Mononuclear cell (primary cell): ENCODE measurements around the gene ARHGEF1. TPM values are rescaled to one million over a fixed set of nuclear protein-coding genes. Genes with fewer than 3 reads are reported as not detected.
A peak's percentile ranks its signal among the peaks of the same experiment; 100 is the strongest.
"Not testable (repeated sequence)": the region's sequence is repeated elsewhere in the genome, so short reads cannot be mapped to it uniquely, and the experiment has no call there.

Experiments
- H3K27me3 ChIP-seq: 2 replicates; pipeline ENCODE4 v1.6.0; 2011; ENCODE audit warnings: low read length, control low read depth; ENCODE audit not compliant: insufficient read depth
- H3K4me1 ChIP-seq: 2 replicates; pipeline ENCODE4 v1.5.1; 2011; ENCODE audit warnings: mild to moderate bottlenecking, low read length, control low read depth; ENCODE audit not compliant: insufficient read depth
- H3K4me3 ChIP-seq: 2 replicates; pipeline ENCODE4 v1.5.1; 2011; ENCODE audit warnings: mild to moderate bottlenecking, low read length, moderate library complexity
- H3K9me3 ChIP-seq: 2 replicates; pipeline ENCODE4 v1.5.1; 2011; ENCODE audit warnings: low read depth, mild to moderate bottlenecking, control low read depth, low read length
- total RNA-seq: library from RNA; depleted of rRNA; stranded (reverse); fragments of >200 nt; gene quantifications from one replicate; pipeline ENCODE4 v1.2.3, GENCODE V29; 2012

Gene ARHGEF1
- total RNA-seq, 1 donor, result 200 TPM

GRCh38 chr19:41871573-41872383 is 11.2 kb upstream of the ARHGEF1 start:
- no peaks in the 10 kb centered on the region for H3K27me3 ChIP-seq
- no peak overlapping the region for H3K4me3 ChIP-seq
- H3K4me1 ChIP-seq, result peaks cover 90% of the 10 kb centered on the region
- H3K9me3 ChIP-seq, result no peaks in the 10 kb centered on the region

DNA sequence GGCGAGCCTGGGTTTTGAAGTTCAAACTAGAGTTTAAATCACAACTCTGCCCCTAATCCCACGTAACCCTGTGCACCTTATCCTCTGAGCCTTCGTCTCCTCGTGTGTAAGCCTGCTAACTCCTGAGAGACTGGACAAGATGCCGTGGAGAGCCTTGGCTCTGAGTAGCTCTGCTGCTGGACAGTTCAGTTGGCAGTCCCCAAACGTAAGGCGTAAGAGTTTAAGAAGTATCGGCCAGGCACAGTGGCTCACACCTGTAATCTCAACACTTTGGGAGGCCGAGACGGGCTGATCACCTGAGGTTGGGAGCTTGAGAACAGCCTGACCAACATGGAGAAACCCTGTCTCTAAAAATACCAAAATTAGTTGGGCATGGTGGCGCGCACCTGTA is 10.6 kb upstream of the ARHGEF1 start:
- Histone ChIP-seq H3K27me3 (no peaks in the 10 kb centered on the region), H3K9me3 (no peaks in the 10 kb centered on the region), H3K4me3 (no peak overlapping the region), H3K4me1 (peaks cover 94% of the 10 kb centered on the region)

DNA sequence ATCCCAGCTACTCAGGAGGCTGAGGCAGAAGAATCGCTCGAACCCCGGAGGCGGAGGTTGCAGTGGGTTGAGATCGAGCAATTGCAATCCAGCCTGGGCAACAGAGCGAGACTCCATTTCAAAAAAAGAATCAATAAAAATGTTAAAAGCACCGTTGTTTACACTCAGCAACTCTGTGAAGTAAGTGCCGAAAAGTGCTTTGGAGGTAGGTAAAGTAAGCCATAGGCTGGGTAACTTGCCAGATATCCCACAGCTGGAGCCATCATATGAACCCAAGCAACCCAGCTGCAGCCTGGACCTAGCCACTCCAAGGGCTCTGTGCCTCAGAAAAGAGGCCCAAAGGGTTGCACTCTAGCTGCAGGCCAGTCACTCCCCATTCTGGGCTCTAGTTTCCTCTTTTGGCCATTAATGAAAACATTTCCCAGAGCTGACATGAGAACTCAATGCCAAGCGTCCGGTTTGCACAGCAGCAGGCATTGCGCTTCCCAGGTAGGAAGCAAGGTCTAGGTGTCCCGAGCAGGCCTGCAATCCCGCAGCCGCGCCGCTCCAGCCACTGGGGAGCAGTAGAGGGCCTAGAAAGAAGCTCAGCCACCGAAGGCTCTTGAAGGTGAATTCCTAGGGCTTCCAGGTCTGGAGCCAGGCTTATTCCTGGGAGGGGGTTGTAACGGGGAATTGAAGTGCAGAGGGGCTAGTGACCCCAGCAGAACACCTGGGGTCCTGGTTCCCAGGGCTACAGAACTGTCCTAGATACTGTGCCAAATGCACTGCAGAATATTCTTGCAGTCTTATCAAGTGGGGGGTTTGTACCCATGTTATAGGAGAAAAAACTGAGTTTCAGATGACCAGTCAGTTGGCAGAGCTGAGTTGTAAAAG is 10.0 kb upstream of the ARHGEF1 start:
- Histone ChIP-seq H3K4me1 (peaks cover 94% of the 10 kb centered on the region), H3K27me3 (no peaks in the 10 kb centered on the region), H3K4me3 (no peak overlapping the region), H3K9me3 (no peaks in the 10 kb centered on the region)

DNA sequence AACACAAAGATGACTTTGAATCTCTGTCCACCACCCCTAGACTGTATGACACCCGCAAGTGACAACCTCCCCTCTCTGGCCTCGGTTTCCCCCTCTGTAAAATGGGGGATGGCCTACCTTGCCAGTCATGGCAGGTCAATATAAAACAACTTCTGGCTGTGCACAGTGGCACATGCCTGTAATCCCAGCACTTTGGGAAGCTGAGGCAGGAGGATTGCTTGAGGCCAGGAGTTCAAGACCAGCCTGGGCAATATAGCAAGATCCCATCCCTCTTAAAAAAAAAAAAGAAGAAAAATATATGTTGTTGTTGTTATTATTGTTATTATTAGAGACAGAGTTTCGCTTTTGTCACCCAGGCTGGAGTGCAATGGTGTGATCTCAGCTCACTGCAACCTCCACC is 7.0 kb upstream of the ARHGEF1 start:
- H3K27me3 ChIP-seq, H3K9me3 ChIP-seq, H3K4me3 ChIP-seq: not testable (repeated sequence)
- H3K4me1 ChIP-seq, result peaks cover 97% of the 10 kb centered on the region

DNA sequence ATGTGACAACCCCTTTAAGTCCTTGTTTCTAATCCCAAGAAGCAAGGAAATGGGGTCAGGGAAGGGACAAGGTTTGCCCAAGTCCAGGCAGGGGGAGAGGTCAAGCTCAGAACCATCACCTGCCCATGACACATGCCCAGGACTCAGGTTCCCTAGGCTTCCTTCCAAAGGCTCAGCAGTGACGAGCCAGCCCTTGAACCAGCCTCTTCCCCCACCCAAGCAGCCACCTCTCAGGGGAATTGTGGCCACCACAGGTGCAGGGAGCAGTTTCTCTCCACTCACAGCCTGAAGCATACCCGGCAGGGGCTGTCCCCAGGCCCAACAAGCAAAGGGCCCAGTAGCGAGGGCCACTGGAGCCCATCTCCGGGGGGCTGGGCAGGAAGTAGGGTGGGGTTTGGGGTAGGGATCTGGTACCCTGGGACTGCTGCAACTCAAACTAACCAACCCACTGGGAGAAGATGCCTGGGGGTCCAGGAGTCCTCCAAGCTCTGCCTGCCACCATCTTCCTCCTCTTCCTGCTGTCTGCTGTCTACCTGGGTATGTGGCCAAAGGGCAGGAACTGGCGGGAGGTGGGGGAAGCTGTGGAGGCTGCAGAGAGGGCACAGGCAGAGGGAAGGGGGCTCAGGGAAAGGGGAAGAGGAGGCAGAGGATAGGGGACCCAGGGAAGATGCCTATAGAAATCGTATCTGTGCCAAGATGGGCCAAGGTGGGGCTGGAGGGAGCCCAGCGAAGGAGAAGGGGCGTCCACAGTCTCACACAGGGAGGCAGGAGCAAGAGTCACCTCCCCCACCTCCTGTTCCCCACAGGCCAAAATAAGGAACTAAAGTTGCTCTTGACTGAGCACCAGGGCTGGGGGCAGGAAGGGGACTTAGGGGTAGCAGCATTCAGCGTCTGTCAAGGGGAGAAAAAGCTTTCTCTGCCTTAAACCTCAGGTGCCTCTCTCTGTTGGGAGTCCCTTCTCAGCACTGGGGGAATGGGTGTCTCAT is 5.8 kb upstream of the ARHGEF1 start, which contains the start of gene CD79A:
CD79A (plus strand) TSS at position 433 of the 986 bp plus-strand sequence; CDS start at position 459, 26 bp downstream.
- Histone ChIP-seq H3K27me3 (no peaks in the 10 kb centered on the region), H3K9me3 (no peaks in the 10 kb centered on the region), H3K4me1 (peaks cover 97% of the 10 kb centered on the region), H3K4me3 (peak within 1 kb of the TSS; percentile 47)

DNA sequence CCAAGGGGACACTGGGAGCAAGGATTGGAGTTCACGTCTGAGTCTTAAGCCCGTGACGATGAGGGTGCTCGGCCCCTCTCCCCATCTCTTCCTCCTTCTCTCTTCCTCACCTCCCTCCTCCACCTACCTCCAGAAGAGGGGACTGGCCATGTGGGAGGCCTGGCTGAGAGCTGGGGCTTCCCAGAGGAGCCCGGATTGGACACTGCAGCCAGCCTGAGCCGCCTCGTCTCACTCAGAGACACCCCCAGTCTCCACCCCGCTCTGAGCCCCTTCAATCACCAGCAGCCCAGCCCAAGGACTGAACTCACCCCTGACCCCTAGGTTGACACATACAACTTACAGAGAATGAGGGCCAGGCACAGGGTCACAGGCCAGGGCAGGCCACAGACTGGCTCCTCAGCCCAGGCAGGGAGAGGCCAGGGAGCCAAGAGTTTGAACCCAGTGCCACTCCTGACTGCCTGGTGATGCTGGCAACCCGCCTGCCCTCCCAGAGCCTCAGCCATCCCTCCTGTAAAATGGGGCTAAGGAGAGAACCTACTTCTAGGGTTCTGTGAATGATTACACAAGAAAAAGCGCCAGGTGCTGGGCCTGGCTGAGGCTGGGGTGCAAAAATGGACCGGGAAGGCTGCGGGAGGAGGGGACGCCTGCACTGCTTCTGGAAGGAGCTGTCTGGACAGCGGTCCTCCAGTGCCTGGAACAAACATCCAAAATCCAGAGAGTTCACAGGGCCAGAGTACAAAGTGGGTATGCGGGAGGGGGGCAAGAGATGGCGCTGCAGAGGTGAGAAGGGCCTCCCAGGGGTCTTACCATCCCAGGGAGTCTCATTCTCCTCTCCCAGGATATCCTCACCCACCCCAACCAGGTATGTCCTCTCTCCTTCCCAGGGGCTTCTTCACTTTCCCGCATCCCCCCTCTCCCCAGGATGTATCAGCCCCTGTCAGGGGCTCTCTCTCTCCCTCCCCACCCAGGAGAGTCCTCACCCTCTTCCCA is 4.8 kb upstream of the ARHGEF1 start:
- Histone ChIP-seq H3K4me1 (peaks cover 92% of the 10 kb centered on the region), H3K4me3 (peak overlapping the region; percentile 47), H3K27me3 (no peaks in the 10 kb centered on the region)

DNA sequence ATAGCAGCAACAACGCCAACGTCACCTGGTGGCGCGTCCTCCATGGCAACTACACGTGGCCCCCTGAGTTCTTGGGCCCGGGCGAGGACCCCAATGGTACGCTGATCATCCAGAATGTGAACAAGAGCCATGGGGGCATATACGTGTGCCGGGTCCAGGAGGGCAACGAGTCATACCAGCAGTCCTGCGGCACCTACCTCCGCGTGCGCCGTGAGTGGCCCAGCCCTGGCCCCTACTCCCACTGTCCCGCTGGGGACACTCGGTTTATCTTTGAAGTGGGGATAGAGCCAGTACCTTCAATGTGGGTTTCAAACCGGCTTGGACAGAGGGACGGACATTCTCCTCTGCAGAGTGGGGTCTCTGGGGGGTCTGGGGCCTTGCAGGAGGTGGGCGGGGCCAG is 3.9 kb upstream of the ARHGEF1 start:
- no peaks in the 10 kb centered on the region for H3K27me3 ChIP-seq

More for the DNA sequence above, 4.8 kb upstream of the ARHGEF1 start:
- H3K9me3 ChIP-seq, result no peaks in the 10 kb centered on the region

GRCh38 chr19:41879670-41880328 is 3.2 kb upstream of the ARHGEF1 start:
- H3K4me3 ChIP-seq, result no peak overlapping the region
- H3K9me3 ChIP-seq, result no peaks in the 10 kb centered on the region
- H3K4me1 ChIP-seq, result peaks cover 82% of the 10 kb centered on the region
- no peaks in the 10 kb centered on the region for H3K27me3 ChIP-seq

More for the DNA sequence above, 3.9 kb upstream of the ARHGEF1 start:
- Histone ChIP-seq H3K9me3 (no peaks in the 10 kb centered on the region), H3K4me1 (peaks cover 84% of the 10 kb centered on the region), H3K4me3 (no peak overlapping the region)

- Histone ChIP-seq H3K4me3 (no peak overlapping the region), H3K9me3 (no peaks in the 10 kb centered on the region), H3K27me3 (no peaks in the 10 kb centered on the region), H3K4me1 (peaks cover 82% of the 10 kb centered on the region)
These were observed 2.7 kb upstream of the ARHGEF1 start for GRCh38 chr19:41880329-41880708.

GRCh38 chr19:41883463-41883820 is 458 bp downstream of the ARHGEF1 start:
- H3K4me3 ChIP-seq, result peak overlapping the region; percentile 99
- peaks cover 80% of the 10 kb centered on the region for H3K4me1 ChIP-seq
- H3K27me3 ChIP-seq, result no peaks in the 10 kb centered on the region
- H3K9me3 ChIP-seq, result no peaks in the 10 kb centered on the region

DNA sequence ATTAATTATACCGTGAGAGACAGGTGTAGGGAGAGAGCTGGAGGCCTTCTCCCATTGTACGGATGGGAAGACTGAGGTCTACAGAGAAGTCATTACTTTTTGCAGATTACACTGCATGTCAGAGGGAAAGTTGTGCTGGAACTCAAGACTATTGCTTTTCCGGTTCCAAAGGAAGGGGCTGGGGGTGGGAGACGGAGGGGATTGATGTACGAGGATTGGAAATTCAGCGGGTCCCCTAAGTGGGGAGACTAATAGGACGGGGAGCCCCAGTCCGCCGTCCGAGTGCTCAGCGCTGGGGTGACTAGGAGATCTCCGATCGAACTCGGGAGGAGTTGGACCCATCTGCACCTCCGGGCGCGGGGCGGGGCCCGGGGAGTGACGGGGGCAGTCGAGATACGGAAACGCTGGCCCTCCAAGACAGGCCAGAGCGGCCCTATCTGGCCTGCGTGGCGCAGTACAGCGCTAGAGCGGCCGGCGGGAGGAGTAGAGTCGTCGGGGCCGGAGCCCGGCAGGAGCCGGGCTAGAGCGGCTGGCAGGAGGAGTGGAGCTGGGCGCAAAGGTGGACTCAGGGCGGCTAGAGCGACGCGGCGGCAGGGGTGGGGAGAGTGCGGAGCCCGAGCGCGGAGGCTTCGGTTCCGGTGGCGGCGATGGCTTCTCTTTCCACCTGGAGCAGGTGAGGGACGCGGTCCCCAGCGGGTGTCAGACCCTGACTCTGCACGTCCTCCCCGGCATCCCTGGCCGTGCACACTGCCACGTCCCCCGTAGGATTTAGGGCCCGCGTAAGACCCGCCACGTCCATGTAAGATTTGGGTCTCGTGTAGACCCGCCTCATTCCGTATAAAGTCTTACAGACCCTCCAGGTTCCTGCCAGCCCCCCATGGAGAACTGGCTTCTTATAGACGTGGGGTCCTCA is 1.1 kb downstream of the ARHGEF1 start:
- H3K4me1 ChIP-seq, result peaks cover 80% of the 10 kb centered on the region
- peak overlapping the region; percentile 99 for H3K4me3 ChIP-seq
- no peaks in the 10 kb centered on the region for H3K9me3 ChIP-seq
- no peaks in the 10 kb centered on the region for H3K27me3 ChIP-seq
